Measurements from ENCODE around the gene SHKBP1.
"Not testable (repeated sequence)": the region's sequence is repeated elsewhere in the genome, so short reads cannot be mapped to it uniquely, and the experiment has no call there.

The SHKBP1 gene

DNA sequence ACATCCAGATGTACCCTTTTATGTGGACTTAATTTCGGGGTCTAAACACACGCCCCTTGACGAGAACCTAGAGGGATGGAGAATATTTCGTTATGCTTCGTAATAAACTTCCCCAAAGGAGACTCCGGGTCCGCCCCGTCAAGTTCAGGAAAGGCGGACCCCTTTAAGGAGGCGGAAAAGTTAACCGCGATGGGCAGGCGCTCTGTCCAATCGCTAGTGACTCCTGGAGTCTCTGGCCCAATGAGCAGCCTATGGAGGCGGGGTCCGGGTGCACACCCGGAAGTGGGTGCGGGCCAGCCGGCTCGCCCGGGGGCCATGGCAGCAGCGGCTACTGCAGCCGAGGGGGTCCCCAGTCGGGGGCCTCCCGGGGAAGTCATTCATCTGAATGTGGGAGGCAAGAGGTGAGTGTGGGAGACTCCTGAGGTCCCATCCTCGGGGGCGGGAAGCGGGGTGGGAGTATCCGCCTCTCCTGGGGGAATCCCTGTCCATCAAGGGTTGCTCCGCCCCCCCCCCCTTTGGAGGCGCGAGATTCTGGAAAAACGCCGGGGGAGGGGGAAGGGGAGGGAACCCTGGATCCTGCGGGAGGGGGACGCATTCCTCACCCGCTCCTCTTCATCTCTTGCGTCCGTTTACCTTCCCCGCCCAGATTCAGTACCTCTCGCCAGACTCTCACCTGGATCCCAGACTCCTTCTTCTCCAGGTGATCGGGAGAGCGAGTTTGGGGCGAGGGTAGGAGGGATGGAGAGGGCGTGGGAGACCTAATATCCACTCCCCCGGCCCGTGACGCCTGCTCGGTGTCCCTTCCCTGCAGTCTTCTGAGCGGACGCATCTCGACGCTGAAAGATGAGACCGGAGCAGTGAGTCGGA is at the start of gene SHKBP1:
TSS of gene SHKBP1 (plus strand) at position 289 of the 867 bp plus-strand sequence. CDS start at position 316, 27 bp downstream.
- DNase-seq (ENCODE audit: low read depth, low spot score), result peak; percentile 96

DNA sequence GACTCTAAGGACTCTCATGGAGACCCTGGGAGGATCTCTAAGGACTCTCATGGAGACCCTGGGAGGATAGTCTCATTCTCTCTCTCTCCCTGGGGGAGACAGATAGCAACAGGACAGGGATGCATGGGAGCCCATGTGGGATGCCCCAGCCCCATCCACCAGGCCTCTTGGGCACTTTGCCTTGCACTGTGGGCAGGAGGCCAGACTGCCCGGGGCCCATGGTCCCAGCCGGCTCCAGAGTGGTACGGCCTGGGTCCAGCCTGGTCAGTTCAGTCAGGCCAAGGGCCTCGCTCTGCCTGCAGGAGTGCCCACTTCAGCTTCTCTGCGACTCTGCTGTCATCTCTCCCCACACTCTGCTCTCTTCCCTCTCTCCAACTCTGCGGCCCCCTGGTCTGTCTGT is 48.6 kb upstream of the SHKBP1 start:
- DNase-seq (ENCODE audit: low read depth, low spot score), result no peak

DNA sequence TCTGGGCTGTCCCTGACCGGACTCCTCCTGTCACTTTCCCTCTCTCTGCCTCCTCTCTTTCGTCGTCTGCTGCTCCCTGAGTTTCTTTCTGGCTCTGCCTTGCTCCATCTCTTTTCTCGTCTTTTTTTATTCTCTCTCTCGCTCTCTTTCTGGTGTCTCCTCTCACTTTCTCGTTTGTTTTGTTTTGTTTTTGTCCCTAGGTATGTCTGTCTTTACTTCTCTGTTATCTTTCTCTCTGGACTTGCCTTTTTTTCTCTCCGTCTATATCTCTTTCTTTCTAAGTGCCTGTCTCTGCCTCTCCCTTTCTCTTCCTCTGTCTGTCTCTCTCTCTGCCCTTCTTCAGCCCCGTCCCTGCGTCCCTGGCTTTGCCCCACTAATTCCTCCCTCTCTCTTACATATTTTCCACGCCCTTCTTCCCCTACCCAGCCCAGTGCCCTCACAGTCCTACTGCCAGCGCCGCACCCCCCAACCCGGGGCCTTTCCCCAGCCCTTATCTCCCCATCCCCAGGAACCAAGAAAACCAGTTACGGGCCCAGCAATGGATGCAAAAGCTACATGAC is 48.1 kb upstream of the SHKBP1 start:
- no peak for DNase-seq (ENCODE audit: low read depth, low spot score)

GRCh38 chr19:40529093-40529954 is 47.3 kb upstream of the SHKBP1 start:
- peak; percentile 95 for DNase-seq (ENCODE audit: low read depth, low spot score)

GRCh38 chr19:40530091-40530901 is 46.4 kb upstream of the SHKBP1 start:
- no peak for DNase-seq (ENCODE audit: low read depth, low spot score)

DNA sequence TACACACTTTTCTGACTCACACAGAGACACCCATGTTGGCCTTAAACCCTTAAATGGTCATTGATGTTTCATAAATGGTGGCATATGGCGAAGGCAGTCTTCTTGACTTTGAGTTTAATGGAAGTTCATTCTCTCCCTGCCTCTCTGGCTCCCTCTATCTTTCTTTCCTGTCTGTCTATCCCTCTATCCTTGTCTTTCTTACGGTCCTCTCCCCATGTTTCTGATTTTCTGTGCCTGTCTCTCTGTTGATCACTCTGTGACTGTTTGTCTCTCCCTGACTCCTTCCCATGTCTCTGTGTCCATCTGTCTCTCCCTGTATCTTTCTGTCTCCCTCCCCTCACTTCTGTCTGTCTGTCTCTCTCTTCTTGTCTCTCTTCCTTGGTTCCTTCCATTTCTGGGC is 43.2 kb upstream of the SHKBP1 start:
- no peak for DNase-seq (ENCODE audit: low read depth, low spot score)

DNA sequence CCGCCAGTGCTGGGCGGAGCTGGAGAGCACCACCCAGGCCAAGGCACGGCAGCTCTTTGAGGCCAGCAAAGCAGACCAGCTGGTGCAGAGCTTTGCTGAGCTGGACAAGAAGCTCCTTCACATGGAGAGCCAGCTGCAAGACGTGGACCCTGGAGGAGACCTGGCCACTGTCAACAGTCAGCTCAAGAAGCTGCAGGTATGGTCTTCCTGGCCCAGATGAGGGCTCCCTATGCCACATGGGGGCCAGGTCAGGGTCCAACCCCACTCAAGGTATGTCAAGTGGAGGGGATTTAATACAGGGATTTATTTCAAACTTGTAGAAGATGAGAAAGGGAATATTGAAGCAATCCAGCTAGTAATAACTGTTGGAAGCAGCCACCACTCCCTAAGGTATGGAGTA is 42.5 kb upstream of the SHKBP1 start:
- no peak for DNase-seq (ENCODE audit: low read depth, low spot score)

DNA sequence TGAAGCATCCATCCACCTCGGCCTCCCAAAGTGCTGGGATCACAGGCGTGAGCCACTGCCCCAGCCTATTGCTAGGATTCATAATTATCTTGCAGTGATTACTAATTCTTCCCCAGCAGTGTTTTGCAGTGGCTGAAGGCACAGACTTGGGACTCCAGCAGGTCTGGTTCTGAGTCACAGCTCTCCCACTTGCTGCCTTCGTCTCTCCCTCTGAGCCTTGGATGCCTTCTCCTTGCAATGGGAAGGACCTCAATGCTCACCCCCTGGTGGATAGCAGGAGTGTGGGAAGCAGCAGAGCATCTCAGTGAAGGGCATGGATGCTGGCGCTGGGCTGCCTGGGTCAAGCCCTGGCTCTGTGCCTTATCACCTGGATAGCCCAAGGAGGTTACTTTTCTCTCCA is 37.6 kb upstream of the SHKBP1 start:
- DNase-seq (ENCODE audit: low read depth, low spot score), result no peak

DNA sequence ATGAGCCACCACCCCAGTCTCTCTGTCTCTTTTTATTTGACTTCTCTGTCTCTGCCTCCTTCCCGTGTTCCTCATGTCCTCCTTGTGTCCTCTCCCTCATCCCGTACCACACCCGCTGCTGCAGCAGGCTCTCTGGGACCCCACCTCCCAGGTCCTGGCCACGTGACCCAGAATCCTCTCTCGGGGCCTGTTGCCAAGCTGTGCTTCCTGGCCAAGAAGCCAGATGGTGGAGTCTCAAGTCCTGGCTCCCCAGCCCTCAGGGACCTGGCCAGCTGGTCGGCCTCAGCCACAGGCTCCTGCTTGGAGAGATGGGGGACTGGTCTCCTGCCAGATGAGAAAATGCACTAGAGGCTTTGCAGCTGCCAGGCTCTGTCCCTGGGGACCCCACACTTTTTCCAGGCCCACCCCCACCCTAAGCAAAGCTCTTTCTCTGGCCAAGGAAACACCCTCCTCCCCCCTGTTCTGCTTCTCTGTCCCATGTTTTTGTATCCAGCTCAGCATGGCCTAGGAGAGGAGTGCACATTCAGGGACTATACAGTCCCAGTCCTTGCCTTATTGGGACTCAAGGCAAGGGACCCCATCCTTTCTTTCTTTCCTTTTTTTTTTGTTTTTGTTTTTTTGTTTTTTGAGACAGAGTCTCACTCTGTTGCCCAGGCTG is 34.3 kb upstream of the SHKBP1 start:
- no peak for DNase-seq (ENCODE audit: low read depth, low spot score)

- no peak for DNase-seq (ENCODE audit: low read depth, low spot score)
These were observed 33.6 kb upstream of the SHKBP1 start for GRCh38 chr19:40543029-40543597.

DNA sequence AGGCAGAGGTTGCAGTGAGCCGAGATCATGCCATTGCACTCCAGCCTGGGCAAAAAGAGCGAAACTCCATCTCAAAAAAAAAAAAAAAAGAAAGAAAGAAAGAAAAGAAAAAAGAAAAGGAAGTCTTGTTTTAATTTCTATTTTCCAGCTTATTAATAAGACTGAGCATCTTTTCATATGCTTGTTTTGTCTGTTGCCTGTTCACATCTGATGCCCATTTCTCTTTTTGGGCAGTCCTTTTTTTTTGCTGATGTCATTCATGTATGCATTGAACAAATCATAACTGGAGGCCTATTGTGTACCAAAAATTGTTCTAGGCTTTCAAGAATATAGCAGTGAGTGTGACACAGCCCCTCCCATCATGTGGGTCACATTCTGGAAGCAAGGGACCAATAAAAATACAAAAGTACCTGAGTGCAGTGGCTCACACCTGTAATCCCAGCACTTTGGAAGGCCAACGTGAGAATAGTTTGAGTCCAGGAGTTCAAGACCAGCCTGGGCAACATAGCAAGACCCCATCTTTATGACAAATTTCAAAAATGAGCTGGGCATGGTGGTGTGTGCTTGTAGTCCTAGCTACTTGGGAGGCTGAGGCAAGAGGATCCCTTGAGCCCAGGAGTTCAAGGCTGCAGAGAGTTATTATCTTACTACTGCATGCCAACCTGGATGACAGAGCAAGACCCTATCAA is 30.4 kb upstream of the SHKBP1 start:
- DNase-seq (ENCODE audit: low read depth, low spot score), result not testable (repeated sequence)

DNA sequence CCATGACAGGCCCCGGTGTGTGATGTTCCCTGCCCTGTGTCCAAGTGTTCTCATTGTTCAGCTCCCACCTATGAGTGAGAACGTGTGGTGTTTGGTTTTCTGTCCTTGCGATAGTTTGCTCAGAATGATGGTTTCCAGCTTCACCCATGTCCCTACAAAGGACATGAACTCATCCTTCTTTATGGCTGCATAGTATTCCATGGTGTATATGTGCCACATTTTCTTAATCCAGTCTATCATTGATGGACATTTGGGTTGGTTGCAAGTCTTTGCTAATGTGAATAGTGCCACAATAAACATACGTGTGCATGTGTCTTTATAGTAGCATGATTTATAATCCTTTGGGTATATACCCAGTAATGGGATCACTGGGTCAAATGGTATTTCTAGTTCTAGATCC is 29.5 kb upstream of the SHKBP1 start:
- DNase-seq (ENCODE audit: low read depth, low spot score), result not testable (repeated sequence)

DNA sequence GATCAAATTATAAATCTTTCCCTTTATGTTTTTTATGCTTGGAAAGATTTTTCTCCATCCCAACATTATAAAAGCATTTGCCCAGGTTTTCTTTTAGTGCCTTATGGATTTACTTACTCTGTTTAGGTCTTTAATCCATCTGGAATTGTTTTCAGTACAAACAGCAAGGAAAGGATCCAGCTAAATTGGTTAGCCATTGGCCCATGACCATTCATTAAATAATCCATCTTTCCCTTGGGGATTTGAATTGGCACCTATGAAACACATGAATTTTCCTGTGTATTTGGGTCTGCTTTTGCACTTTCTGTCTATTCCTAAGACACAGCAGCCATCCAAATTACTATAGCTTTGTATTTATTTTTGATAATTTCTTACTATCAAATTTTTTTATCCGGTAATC is 28.8 kb upstream of the SHKBP1 start:
- no peak for DNase-seq (ENCODE audit: low read depth, low spot score)

DNA sequence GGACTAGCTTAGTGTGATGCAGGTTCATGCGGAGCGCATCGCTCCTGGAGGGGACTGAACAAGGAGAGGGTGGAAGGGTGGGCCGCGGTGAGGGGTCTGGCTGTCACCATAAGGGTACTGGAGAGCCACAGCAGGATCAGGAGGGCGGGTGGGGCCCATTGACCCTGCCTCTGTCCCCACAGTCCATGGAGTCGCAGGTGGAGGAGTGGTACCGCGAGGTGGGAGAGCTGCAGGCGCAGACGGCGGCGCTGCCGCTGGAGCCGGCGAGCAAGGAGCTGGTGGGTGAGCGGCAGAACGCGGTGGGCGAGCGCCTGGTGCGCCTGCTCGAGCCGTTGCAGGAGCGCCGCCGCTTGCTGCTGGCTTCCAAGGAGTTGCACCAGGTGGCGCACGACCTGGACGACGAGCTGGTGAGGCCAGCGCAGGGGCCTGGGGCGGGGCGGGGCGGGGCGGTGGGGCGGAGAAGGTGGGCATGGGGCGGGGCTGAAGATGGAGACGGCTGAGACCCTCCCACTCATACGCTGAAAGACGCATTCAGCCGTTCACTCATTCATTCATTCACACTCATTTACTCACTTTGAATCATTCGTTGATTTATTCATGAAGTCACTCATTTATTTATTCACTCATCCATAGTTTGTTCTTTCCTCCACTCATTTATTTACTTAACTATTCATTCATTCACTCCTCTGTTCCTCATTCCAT is 27.5 kb upstream of the SHKBP1 start:
- peak; percentile 92 for DNase-seq (ENCODE audit: low read depth, low spot score)

DNA sequence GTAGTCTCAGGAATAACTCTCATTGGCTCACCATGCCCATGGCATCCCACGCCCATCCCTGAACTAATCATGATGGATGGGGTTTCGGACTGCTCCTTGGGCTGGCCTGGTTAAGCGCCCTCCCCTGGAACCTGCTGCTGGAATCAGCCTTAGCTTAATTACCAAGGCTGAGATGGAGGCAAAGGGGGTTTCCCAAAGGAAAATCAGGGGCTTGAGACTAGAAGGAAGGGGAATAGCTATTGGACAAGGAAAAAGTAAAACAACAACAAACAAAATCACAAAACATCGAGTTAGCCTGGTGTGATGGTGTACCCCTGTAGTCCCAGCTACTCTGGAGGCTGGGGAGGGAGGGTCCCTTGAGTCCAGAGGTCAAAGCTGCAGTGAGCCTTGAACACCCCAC is 25.7 kb upstream of the SHKBP1 start:
- DNase-seq (ENCODE audit: low read depth, low spot score), result peak; percentile 33

GRCh38 chr19:40552848-40553247 is 23.8 kb upstream of the SHKBP1 start:
- no peak for DNase-seq (ENCODE audit: low read depth, low spot score)

- peak; percentile 74 for DNase-seq (ENCODE audit: low read depth, low spot score)
These were observed 22.5 kb upstream of the SHKBP1 start for GRCh38 chr19:40553885-40554857.

Measured in ELF-1 (cell line).